ENCODE data around the gene TULP1.
"Not testable (repeated sequence)": the region's sequence is repeated elsewhere in the genome, so short reads cannot be mapped to it uniquely, and the experiment has no call there.

The TULP1 gene

DNA sequence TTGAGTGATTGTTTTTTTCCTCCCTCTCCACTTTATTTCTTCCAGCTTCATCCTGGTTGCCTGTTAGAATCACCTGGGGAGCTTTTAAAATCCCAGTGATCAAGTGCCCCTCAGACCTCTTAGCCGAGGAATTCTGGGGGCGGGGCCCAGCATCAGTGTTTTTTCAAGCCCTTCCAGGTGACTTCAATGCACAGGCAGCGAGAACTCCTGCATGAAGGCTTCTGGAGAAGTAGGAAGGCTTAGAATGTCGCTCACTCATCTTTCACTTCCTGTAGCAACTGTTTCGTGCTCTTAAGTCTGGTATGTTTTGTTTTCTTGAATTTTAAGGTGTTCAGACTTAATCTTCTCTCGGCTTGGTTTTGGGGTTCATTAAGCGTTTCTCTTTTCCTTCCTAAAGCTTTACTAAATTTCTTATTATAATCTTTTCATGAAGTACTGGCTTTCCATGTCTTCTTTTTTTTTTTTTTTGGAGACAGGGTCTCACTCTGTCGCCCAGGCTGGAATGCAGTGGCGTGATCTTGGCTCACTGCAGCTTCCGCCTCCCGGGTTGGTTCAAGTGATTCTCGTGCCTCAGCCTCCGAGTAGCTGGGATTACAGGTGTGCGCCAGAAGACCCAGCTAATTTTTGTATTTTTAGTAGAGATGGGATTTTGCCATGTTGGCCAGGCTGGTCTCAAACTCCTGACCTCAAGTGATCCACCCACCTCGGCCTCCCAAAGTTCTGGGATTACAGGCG is 30.9 kb upstream of the TULP1 start:
- no peaks in the 10 kb centered on the region for H3K4me1 ChIP-seq (ENCODE audit: control insufficient read depth, insufficient read depth, low read length)
- H3K4me3 ChIP-seq (ENCODE audit: low read length), result no peak overlapping the region
- no peak overlapping the region for H3K9ac ChIP-seq (ENCODE audit: low read length)
- no peak for DNase-seq (ENCODE audit: low read depth)
- H3K9me3 ChIP-seq (ENCODE audit: control insufficient read depth, low read length), result peaks cover 4% of the 10 kb centered on the region
- H3K36me3 ChIP-seq (ENCODE audit: control insufficient read depth, insufficient read depth, low read length, severe bottlenecking), result no peaks in the 10 kb centered on the region
- H3K27me3 ChIP-seq (replicated peaks; ENCODE audit: control insufficient read depth, insufficient read depth, low read length), result peaks cover 40% of the 10 kb centered on the region

DNA sequence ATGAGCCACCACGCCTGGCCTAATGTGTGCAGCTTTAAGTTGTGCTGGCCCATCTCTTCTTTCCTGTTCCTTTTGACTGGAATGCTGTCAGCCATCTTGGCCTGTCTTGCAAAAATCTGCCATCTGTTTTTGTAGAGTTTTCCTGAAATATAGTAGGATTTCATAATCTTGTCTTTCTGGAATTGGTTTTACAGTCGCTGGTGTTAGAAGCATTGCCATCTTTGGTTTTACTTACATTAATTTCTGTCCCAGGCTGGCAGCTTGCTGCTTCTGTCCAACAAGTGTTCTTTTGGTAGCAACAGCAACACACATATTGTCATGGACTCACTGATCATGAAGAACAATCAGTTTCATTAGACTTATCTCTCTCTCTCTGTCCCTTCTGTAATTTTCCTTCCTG is 29.1 kb upstream of the TULP1 start:
- H3K36me3 ChIP-seq (ENCODE audit: control insufficient read depth, insufficient read depth, low read length, severe bottlenecking), result no peaks in the 10 kb centered on the region
- DNase-seq (ENCODE audit: low read depth), result no peak
- H3K4me3 ChIP-seq (ENCODE audit: low read length), result no peak overlapping the region
- H3K27me3 ChIP-seq (replicated peaks; ENCODE audit: control insufficient read depth, insufficient read depth, low read length), result peaks cover 38% of the 10 kb centered on the region
- no peak overlapping the region for H3K9ac ChIP-seq (ENCODE audit: low read length)
- no peaks in the 10 kb centered on the region for H3K4me1 ChIP-seq (ENCODE audit: control insufficient read depth, insufficient read depth, low read length)
- peaks cover 4% of the 10 kb centered on the region for H3K9me3 ChIP-seq (ENCODE audit: control insufficient read depth, low read length)

DNA sequence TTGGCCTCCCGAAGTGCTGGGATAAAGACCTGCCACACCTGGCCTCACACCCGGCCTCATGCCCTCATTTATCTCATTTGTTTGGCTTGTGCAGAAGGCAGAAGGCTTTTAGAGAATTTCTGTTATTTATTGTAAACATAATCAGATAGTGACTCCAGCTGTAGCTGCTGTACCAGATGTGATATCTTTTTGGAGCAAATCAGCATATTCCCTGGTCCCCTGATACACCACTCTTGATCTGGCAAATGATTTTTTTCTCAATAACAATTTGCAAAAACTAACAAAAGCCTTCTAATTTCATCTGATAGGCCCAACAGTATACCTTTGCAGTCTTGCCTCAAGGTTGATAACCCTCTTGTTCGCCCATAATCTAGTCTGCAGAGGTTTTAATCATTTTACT is 26.5 kb upstream of the TULP1 start:
- DNase-seq (ENCODE audit: low read depth), result no peak
- Histone ChIP-seq H3K9me3 (ENCODE audit: control insufficient read depth, low read length) (peaks cover 4% of the 10 kb centered on the region), H3K36me3 (ENCODE audit: control insufficient read depth, insufficient read depth, low read length, severe bottlenecking) (no peaks in the 10 kb centered on the region), H3K4me1 (ENCODE audit: control insufficient read depth, insufficient read depth, low read length) (no peaks in the 10 kb centered on the region), H3K4me3 (ENCODE audit: low read length) (no peak overlapping the region), H3K27me3 (replicated peaks; ENCODE audit: control insufficient read depth, insufficient read depth, low read length) (peaks cover 30% of the 10 kb centered on the region), H3K9ac (ENCODE audit: low read length) (no peak overlapping the region)

DNA sequence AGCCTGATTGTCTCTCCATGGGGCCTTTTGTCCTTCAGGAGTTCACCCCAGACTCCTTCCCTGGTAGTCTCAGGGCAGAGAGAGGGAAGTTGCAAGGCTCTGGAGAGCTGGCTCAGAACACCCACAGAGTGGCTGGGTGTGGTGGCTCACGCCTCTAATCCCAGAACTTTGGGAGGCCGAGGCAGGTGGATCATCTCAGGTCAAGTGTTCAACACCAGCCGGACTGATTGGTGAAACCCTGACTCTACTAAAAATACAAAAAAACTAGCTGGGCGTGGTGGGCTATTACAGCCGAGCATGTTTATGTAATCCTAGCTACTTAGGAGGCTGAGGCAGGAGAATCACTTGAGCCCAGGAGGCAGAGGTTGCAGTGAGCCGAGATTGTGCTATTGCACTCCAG is 23.2 kb upstream of the TULP1 start:
- H3K4me3 ChIP-seq (ENCODE audit: low read length); H3K9ac ChIP-seq (ENCODE audit: low read length); H3K4me1 ChIP-seq (ENCODE audit: control insufficient read depth, insufficient read depth, low read length); H3K36me3 ChIP-seq (ENCODE audit: control insufficient read depth, insufficient read depth, low read length, severe bottlenecking); DNase-seq (ENCODE audit: low read depth); H3K9me3 ChIP-seq (ENCODE audit: control insufficient read depth, low read length): not testable (repeated sequence)
- H3K27me3 ChIP-seq (replicated peaks; ENCODE audit: control insufficient read depth, insufficient read depth, low read length), result peaks cover 38% of the 10 kb centered on the region

- no peaks in the 10 kb centered on the region for H3K9me3 ChIP-seq (ENCODE audit: control insufficient read depth, low read length)
- H3K4me1 ChIP-seq (ENCODE audit: control insufficient read depth, insufficient read depth, low read length), result no peaks in the 10 kb centered on the region
- H3K9ac ChIP-seq (ENCODE audit: low read length), result no peak overlapping the region
- peaks cover 38% of the 10 kb centered on the region for H3K27me3 ChIP-seq (replicated peaks; ENCODE audit: control insufficient read depth, insufficient read depth, low read length)
- no peak for DNase-seq (ENCODE audit: low read depth)
- H3K36me3 ChIP-seq (ENCODE audit: control insufficient read depth, insufficient read depth, low read length, severe bottlenecking), result no peaks in the 10 kb centered on the region
- no peak overlapping the region for H3K4me3 ChIP-seq (ENCODE audit: low read length)
These were observed 21.9 kb upstream of the TULP1 start for GRCh38 chr6:35534407-35535170.

DNA sequence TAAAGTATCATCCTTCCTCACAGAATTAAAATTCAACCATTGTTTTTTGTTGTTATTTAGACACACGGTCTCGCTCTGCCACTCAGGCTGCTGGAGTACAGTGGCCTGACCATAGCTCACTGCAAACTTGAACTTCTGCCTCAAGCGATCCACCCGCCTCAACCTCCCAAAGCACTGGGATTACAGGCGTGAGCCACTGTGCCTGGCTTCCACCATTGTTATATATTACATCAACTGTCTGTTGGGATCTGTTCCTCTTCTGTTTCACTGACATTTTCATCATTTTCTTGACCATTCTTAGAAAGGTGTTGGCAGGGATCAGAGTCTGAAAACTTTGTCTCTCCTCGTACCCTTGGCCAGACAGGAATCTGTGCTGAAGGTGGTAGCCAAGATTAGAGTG is 21.3 kb upstream of the TULP1 start:
- Histone ChIP-seq H3K36me3 (ENCODE audit: control insufficient read depth, insufficient read depth, low read length, severe bottlenecking) (no peaks in the 10 kb centered on the region), H3K4me3 (ENCODE audit: low read length) (no peak overlapping the region), H3K9me3 (ENCODE audit: control insufficient read depth, low read length) (no peaks in the 10 kb centered on the region), H3K27me3 (replicated peaks; ENCODE audit: control insufficient read depth, insufficient read depth, low read length) (peaks cover 35% of the 10 kb centered on the region), H3K9ac (ENCODE audit: low read length) (no peak overlapping the region), H3K4me1 (ENCODE audit: control insufficient read depth, insufficient read depth, low read length) (no peaks in the 10 kb centered on the region)
- no peak for DNase-seq (ENCODE audit: low read depth)

- H3K36me3 ChIP-seq (ENCODE audit: control insufficient read depth, insufficient read depth, low read length, severe bottlenecking), result no peaks in the 10 kb centered on the region
- H3K4me3 ChIP-seq (ENCODE audit: low read length), result no peak overlapping the region
- H3K9ac ChIP-seq (ENCODE audit: low read length), result no peak overlapping the region
- peaks cover 38% of the 10 kb centered on the region for H3K27me3 ChIP-seq (replicated peaks; ENCODE audit: control insufficient read depth, insufficient read depth, low read length)
- H3K9me3 ChIP-seq (ENCODE audit: control insufficient read depth, low read length), result no peaks in the 10 kb centered on the region
- no peak for DNase-seq (ENCODE audit: low read depth)
- no peaks in the 10 kb centered on the region for H3K4me1 ChIP-seq (ENCODE audit: control insufficient read depth, insufficient read depth, low read length)
These were observed 19.4 kb upstream of the TULP1 start for GRCh38 chr6:35532126-35532525.

DNA sequence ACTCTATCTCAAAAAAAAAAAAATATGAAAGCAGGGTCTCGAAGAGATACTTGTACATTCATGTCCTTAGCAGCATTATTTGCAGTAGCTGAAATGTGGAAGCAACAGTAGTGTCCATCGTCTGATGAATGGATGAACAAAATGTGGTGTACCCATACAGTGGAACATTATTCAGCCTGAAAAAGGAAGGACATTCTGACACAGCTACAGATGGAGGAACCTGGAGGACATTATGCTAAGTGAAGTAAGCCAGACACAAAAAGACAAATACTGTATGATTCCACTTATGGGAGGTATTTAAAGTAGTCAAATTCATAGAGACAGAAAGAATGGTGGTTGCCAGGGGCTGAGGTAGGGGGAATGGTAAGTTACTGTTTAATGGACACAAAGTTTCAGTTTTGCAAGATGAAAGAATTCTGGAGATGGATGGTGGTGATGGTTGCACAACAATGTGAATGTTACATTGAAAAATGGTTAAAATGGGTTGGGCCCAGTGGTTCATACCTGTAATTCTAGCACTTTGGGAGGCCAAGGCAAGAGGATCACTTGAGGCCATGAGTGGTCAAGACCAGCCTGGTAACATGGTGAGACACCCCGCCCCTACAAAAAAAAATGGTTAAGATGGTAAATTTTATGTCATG is 11.8 kb upstream of the TULP1 start:
- H3K4me3 ChIP-seq (ENCODE audit: low read length), result no peak overlapping the region
- DNase-seq (ENCODE audit: low read depth), result no peak
- H3K9me3 ChIP-seq (ENCODE audit: control insufficient read depth, low read length), result no peaks in the 10 kb centered on the region
- no peaks in the 10 kb centered on the region for H3K36me3 ChIP-seq (ENCODE audit: control insufficient read depth, insufficient read depth, low read length, severe bottlenecking)
- H3K27me3 ChIP-seq (replicated peaks; ENCODE audit: control insufficient read depth, insufficient read depth, low read length), result peaks cover 36% of the 10 kb centered on the region
- H3K4me1 ChIP-seq (ENCODE audit: control insufficient read depth, insufficient read depth, low read length), result no peaks in the 10 kb centered on the region
- no peak overlapping the region for H3K9ac ChIP-seq (ENCODE audit: low read length)

DNA sequence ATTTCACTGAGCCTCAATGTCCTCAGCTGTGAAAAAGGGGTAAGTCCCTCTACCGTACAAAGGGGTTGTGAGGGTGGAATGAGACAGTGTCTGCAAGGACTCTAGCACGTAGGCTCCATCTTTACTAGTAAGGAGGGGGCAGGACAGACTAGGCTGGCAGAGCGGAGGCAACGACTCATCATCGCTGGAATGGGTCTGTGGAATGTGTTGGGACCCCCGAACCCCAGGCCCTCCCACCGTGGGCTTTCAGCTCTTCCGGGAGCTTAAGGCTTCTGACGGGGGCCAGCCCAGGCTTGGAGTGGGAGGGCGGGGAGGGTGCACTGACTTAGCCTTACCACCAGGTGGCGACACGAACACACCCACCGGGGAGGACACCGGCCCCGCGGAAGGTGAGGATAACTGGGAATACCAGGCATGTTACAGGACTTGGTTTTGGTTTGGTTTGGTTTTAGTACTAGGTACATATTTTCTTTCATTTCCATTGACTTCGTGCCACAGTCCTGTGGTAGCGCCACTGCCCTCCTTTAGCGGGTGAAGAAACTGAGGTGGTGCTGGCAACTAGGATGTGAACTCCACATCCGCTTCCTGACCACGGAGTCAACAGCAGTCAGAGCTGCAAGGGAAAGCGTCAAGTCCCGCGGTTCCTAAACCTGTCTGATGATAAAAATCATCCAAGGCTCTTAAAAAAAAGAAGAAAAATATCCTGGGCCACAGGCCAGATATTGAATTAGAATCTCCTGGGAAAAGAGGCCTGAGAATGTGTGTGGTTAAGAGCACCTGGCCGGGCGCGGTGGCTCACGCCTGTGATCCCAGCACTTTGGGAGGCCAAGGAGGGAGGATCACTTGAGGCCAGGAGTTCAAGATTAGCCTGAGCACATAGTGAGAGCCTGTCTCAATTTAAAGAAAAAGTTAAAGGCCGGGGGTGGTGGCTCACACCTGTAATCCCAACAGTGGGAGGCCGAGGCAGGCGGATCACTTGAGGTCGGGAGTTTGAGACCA is 10.3 kb upstream of the TULP1 start:
- H3K27me3 ChIP-seq (replicated peaks; ENCODE audit: control insufficient read depth, insufficient read depth, low read length), result peaks cover 33% of the 10 kb centered on the region
- DNase-seq (ENCODE audit: low read depth), result peak; percentile 89
- no peak overlapping the region for H3K9ac ChIP-seq (ENCODE audit: low read length)
- peak overlapping the region; percentile 74 for H3K4me3 ChIP-seq (ENCODE audit: low read length)
- H3K9me3 ChIP-seq (ENCODE audit: control insufficient read depth, low read length), result no peaks in the 10 kb centered on the region
- H3K4me1 ChIP-seq (ENCODE audit: control insufficient read depth, insufficient read depth, low read length), result no peaks in the 10 kb centered on the region
- H3K36me3 ChIP-seq (ENCODE audit: control insufficient read depth, insufficient read depth, low read length, severe bottlenecking), result no peaks in the 10 kb centered on the region

- Histone ChIP-seq H3K4me3 (ENCODE audit: low read length) (no peak overlapping the region), H3K9me3 (ENCODE audit: control insufficient read depth, low read length) (no peaks in the 10 kb centered on the region), H3K27me3 (replicated peaks; ENCODE audit: control insufficient read depth, insufficient read depth, low read length) (peaks cover 27% of the 10 kb centered on the region), H3K36me3 (ENCODE audit: control insufficient read depth, insufficient read depth, low read length, severe bottlenecking) (no peaks in the 10 kb centered on the region), H3K9ac (ENCODE audit: low read length) (no peak overlapping the region), H3K4me1 (ENCODE audit: control insufficient read depth, insufficient read depth, low read length) (no peaks in the 10 kb centered on the region)
- no peak for DNase-seq (ENCODE audit: low read depth)
These were observed 9.5 kb upstream of the TULP1 start for GRCh38 chr6:35522151-35522550.
